ENCODE measurements around the gene ASCL1. TPM values are rescaled to one million over a fixed set of nuclear protein-coding genes. Genes with fewer than 3 reads are reported as not detected.

The ASCL1 gene
- total and polyA plus RNA-seq, 9 of the 15 experiments (the other 6 are each of a cell fraction or from before 2014, with no cell fraction given), result 0.01 to 0.09 (median 0.04) TPM; not detected in 3

GRCh38 chr12:102980350-102980749 lies 22.9 kb downstream of the ASCL1 start (continued):
- TF ChIP-seq HINFP (tag; conservative IDR thresholded peaks at IDR 0.05; ENCODE audit: low read depth), result no peak

- Histone ChIP-seq H3K27ac (ENCODE audit: extremely low read depth, low read depth, low read length) (no peak overlapping the region), H3K79me2 (ENCODE audit: control insufficient read depth, insufficient read depth, low read length) (no peaks in the 10 kb centered on the region), H3K27me3 (ENCODE audit: control insufficient read depth in 2 of 2, insufficient read depth in 2 of 2, low read length in 2 of 2) (no peaks in the 10 kb centered on the region), H3K9me1 (ENCODE audit: control insufficient read depth, insufficient read depth, low read length) (no peaks in the 10 kb centered on the region), H3K4me3 (no peak overlapping the region), H2AFZ (ENCODE audit: low read depth, low read length) (no peak overlapping the region), H4K20me1 (replicated peaks; ENCODE audit: control insufficient read depth, insufficient read depth, low read length) (no peaks in the 10 kb centered on the region), H3K4me2 (ENCODE audit: insufficient read depth, low read length) (no peak overlapping the region), H3K36me3 (ENCODE audit: control insufficient read depth, insufficient read depth, low read length) (no peaks in the 10 kb centered on the region), H3K9ac (ENCODE audit: insufficient read depth in 1 of 2, low read depth in 2 of 2, low read length in 2 of 2) (no peak overlapping the region), H3K4me1 (replicated peaks in 1 of 2; ENCODE audit: control insufficient read depth in 2 of 2, insufficient read depth in 2 of 2, low read length in 2 of 2) (no peaks in the 10 kb centered on the region), H3K9me3 (replicated peaks; ENCODE audit: control insufficient read depth, insufficient read depth, low read depth, low read length) (no peaks in the 10 kb centered on the region)
- FAIRE-seq, result no peak
- in situ Hi-C loops (cut with MboI), result no loop called here
- intact Hi-C loops (cut with micrococcal nuclease), result no loop called here
- DNase-seq (ENCODE audit: extremely low read depth in 1 of 4, low spot score in 3 of 4), result no peak
- POLR2A ChIA-PET, result interaction anchor here (0.7 kb wide), 1 partner anchor 50 kb away, joined by 3 read pairs; no protein-coding TSS in a partner anchor
- BruUV-seq (replicated peaks), result no TSS peak
- CTCF ChIA-PET (ENCODE audit: low intra/inter-chr PET ratio), result no interaction called here
- no peak for ATAC-seq
- 0% methylated on average over 2 of the region's 2 CpGs for WGBS (ENCODE audit: insufficient coverage, low coverage, missing lambda C conversion rate)
- no peak for TF ChIP-seq SMARCC2 (IDR thresholded peaks at IDR 0.05; ENCODE audit: low read depth)
- no peak for TF ChIP-seq RBFOX2 (IDR thresholded peaks at IDR 0.05; ENCODE audit: low read depth, low read length)
- no peak for TF ChIP-seq POLR2G (IDR thresholded peaks at IDR 0.05; ENCODE audit: low read depth, low read length)
- no peak for TF ChIP-seq BRD9 (IDR thresholded peaks at IDR 0.05; ENCODE audit: low read depth, partially characterized antibody)
- no peak for TF ChIP-seq NCOR1 (IDR thresholded peaks at IDR 0.05)
- no peak for TF ChIP-seq NFXL1 (CRISPR knock-in tag; IDR thresholded peaks at IDR 0.05)
- TF ChIP-seq ZNF668 (CRISPR knock-in tag; IDR thresholded peaks at IDR 0.05), result no peak
- no peak for TF ChIP-seq SRSF3 (IDR thresholded peaks at IDR 0.05; ENCODE audit: insufficient read depth, low read length)
- no peak for TF ChIP-seq PCBP2 (IDR thresholded peaks at IDR 0.05; ENCODE audit: low read depth, low read length, poor library complexity, severe bottlenecking)
- no peak for TF ChIP-seq NFE2 (IDR thresholded peaks at IDR 0.05; ENCODE audit: low read depth)
- no peak for TF ChIP-seq MAX (CRISPR knock-in tag; IDR thresholded peaks at IDR 0.05)
- no peak for TF ChIP-seq ZNF280A (IDR thresholded peaks at IDR 0.05; ENCODE audit: low read depth, partially characterized antibody)
- no peak for TF ChIP-seq KLF1 (tag; IDR thresholded peaks at IDR 0.05)
- TF ChIP-seq PURB (CRISPR knock-in tag; IDR thresholded peaks at IDR 0.05; ENCODE audit: low read depth), result no peak
Observed at GRCh38 chr12:102990419-102990818, 32.9 kb downstream of the ASCL1 start.
